HG03575 (cell line): ENCODE results near the gene NEUROD2.
"Not testable (repeated sequence)": the region's sequence is repeated elsewhere in the genome, so short reads cannot be mapped to it uniquely, and the experiment has no call there.

Experiments
- ATAC-seq: cut with Tn5 transposase; IDR thresholded peaks from one replicate; pipeline ENCODE4 v1.9.1; 2021; ENCODE audit not compliant: unreplicated experiment, insufficient number of reproducible peaks, low FRiP score; ENCODE audit errors: extremely low read depth

NEUROD2 gene

DNA sequence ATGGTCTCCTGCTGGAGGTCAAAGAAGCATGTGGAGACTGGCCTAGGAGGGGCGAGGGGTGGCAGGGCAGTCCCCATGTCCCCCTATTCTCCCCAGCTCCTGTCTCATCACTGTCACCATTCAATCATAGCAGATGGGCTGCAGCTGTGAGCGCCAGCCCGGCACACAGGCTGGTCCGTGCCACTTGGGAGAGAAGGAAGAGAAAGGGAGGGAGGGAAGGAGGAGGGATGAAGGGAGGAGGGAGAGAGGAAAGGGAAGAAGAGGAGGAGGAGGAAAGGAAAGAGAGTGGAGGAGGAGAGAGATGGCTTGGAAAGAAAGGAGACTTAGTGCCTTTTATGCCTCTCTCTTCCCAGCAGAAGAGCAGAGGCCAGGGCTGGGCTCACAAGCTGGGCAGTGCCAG lies 12.4 kb downstream of the NEUROD2 start:
- ATAC-seq: no peak

DNA sequence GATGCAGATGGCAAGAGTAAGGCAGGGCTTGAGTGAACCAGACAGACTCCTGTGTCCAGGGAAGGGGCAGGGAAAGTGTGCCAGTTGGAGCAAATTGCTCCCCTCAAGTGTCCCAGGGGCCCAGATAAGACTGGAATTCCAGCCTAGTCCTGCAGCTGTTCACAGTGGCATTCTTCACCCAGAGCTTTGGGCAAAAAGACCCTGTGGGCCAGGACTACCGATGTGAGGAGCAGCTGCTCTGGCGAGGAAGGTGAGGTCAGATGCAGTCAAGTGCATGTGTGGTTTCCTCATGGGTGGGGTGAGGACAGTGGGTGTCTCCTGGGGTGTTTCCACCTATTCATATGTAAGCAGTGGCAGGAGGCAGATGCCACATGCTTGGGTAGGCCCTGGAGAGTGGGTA lies 14.3 kb downstream of the NEUROD2 start:
- no peak for ATAC-seq

DNA sequence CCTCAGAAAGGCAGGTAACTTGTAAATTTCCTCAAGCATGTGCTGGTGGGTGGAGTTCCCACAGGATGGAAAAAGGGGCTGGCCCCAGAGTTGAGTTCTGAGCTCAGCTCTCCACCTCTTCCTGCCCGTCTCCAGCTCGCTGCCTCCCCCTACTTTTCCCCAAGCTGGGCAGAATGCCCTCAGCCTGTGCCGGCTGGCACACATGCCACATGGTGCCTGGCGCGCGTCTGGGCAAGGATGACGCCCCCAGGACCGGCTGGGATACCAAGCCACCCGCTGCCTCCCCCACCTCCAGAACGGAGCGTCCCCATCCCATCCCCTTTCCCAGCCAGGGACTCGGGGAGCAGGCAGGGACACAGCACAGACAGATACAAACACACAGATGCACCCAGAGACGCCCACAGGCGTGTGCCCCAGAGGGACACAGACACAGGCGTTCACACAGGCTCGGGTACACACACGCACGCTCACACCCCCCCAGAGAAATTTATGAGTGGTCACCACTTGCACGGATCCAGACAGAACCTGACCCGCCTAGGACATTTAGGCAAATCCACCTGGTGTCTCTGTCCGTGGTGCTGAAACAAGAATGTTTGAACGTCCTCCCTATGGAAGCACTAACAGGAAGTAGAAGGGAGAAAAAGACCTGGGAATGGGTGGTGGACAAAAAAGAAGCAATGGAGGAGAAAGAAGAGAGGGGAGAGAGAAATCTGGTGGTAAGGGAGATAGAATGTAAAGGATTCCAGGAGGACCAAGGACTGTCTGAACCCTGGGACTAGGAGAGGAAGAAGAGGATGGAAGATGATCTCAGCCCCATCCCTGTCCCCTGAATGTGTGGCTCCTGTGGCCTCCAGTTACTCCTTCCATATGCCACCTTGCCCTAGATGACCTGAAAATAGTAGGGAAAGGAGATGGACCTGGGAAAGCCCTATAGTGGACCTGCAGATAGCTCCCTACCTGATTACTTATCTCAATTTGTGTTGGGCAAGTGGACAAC lies 15.5 kb downstream of the NEUROD2 start:
- no peak for ATAC-seq

DNA sequence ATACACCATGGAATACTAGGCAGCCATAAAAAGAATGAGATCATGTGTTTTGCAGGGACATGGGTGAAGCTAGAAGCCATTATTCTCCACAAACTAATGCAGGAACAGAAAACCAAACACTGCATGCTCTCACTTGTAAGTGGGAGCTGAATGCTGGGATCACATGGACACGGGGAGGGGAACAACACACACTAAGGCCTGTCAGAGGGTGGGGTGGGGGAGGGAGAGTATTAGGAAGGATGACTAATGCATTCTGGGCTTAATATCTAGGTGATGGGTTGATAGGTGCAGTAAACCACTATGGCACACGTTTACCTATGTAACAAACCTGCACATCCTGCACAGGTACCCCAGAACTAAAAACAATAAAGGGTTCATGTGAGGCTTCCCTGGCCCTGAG lies 17.5 kb downstream of the NEUROD2 start:
- ATAC-seq: not testable (repeated sequence)

DNA sequence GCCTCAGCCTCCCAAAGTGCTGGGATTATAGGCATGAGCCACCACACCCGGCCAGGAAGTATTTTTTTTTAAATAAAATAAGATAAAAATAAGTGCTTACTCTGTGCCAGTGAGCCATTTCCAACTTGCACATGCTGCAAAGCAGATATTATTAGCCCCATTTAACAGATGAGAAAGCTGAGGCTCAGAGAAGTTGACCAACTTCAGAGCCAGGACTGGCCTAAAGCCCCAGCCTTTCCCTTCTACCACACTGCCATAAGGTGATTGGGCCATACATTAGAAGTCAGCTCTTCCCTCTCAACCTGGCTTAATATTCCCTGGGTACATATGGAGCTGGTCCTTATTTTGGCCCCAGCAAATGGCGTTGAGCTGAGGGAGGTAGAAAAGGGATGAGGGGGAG lies 25.1 kb downstream of the NEUROD2 start:
- ATAC-seq: no peak

DNA sequence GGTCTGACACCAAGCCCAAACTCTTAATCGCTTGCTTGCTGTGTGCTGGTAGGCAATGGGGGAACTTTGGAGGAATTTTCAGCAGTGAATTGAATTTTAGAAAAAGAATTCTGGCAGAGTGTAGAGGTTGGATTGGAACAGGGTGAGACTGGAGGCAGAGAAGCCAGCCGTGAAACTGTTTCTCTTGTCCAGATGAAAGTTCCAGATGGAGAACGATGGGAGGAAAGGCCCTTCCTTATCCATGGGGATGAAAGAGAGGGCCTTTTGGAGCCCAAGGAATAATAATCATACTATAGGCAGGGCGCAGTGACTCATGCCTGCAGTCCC lies 26.0 kb downstream of the NEUROD2 start:
- ATAC-seq: no peak

DNA sequence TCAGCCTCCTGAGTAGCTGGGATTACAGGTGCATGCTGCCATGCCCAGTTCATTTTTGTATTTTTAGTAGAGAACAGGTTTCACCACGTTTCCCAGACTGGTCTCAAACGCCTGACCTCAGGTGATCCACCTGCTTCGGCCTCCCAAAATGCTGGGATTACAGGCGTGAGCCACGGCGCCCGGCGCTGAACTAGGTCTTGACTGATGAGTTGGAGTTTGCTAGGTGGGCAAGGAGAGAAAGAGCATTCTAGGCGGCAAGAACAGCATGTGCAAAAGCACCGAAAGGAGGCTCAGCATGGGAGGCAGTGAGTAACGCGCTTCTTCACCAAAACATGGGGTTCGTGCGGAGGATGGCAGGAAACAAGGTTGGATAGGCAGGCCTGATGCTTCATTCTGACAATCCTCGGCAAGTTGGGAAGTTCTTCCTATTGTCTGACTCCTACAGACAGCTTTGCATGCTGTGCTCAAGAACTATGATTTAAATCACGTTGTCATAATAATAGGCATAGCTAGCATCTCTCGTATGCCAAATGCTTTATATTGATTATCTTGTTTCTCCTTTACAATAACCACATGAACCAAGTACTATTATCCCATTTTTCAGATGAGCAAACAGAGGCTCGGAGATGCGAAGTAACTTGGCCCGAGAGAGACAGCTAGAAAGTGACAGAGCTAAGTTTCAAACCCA lies 26.5 kb downstream of the NEUROD2 start:
- no peak for ATAC-seq

DNA sequence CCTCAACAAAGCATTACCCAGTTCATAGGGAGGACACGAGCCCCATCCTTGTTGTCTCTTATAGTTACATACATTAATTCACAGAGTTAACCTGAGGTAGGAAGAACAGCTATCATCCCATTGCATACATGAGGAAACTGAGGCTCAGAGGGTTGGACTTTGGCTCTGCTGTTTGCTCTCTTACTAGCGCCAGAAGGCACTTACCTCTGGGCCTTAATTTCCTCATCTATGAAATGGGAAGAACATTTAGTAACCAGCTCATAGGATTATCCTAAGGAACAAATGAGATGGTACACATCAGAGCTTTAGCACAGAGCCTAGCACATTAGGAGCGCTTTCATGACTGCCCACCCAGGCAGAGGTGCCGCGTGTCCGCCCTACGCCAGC lies 27.6 kb downstream of the NEUROD2 start:
- ATAC-seq: no peak

DNA sequence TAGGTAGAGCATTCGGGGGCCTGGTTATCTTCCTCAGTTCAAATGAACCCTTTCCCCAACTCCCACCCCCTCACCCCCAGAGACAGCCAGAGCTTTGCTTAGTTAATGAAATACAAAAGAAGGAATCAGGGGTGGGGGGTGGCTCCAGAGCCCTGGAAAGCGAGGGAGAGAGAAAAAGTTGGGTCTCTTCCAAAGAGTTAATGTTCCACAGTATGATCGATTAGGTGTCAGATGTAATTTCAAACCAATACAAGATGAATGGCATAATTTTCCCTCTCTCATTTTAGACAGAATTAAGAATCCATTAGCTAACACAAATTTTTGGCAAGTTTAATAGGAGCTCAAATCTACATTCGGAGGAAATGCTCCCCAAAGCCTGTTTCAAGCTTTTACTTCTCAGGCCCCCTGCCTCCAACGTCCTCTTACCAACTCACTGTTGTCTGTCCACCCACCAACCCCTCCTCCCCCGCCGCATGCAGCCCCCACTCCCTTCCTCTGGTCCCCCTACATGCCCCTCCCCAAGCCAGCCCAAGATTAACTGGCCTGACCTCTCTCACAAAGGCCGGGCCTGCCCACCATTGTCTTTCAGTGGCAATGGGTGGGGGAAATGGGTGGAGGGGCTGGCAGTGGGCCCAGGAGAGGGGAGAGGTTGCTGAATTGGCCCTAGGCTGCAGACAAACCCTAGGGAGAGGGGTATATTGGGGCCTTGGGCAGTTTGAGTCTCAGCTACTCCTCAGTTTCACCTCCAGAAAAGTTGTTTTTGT lies 28.2 kb downstream of the NEUROD2 start:
- no peak for ATAC-seq

DNA sequence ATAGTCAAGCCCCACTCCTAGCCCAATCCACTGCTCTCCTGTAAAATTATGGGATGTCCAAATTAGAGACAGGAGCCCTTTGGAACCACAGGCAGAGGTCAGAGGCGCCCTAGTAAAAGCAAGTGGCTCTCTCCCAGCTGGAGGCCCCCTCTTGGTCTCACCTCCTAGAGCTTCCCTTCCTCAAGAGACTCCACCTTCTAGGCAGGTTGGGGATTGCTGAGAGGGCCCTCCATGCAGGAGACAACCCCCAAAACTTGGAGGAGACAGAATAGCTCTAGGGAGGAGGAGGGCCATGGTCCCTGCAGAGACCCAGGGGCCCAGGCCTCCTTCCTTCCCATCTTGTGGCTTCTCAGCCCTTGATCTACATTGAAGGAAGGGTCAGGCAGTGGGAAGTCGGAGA lies 29.4 kb downstream of the NEUROD2 start:
- no peak for ATAC-seq

DNA sequence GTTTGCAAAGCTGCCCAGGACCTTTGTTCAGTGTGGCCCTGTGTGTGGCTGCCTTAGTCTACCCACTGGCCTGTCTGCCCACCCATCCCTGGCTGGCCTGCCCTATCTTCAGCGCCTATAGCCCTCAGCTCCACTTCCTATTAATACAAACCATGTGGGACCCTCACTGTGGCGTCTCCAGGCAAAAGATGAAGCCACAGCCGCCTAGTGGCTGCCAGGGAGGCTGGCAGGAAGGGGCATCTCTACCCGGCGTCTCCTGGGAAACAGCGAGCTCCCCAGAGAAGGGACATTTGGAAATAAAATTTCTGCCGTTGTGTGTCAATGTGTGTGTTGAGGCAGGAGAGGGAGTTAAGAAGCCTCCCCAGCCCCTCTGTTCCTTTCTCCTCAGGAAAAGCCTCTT lies 31.5 kb downstream of the NEUROD2 start:
- no peak for ATAC-seq

DNA sequence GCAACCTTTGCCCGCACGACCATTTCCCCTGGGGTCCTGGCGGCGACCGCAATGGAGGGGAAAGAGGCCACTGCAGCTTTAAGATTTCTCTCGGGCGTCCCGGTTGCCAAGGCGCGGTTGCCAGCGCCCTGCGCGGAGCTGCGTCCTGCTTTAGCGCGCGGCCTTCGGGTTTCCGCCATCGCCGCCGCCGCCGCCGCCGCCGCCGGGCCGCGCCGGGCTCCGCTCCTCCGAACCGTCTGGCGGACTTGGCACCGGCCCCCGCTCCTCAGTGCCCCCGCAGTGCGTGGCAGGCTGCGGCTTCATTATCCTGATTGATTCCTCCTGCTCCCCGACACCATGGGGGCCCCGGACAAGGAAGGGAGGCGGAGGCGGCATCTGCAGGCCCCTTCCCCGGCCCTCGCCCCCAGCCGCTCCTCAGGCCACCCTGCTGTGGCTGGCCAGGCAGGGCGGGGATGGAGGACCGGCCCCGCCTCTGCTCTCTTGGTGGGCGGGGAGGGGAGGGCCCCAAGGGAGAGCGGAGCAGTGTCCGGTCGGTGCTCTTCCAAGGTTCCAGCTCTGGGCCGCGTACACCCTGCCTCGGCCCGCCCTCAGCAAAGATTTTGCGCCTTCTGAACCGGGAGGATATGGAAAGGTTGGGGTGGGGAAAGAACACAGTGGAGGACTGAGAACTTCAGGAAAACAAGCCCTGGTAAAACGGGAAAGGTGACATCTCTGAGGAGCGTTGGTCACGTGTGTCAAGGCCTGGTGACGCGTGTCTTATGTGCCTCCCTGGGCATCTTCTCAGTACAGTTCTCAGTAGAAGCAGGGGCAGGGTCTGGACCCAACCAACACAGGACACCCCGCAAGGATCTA lies 34.0 kb downstream of the NEUROD2 start:
- ATAC-seq: no peak

DNA sequence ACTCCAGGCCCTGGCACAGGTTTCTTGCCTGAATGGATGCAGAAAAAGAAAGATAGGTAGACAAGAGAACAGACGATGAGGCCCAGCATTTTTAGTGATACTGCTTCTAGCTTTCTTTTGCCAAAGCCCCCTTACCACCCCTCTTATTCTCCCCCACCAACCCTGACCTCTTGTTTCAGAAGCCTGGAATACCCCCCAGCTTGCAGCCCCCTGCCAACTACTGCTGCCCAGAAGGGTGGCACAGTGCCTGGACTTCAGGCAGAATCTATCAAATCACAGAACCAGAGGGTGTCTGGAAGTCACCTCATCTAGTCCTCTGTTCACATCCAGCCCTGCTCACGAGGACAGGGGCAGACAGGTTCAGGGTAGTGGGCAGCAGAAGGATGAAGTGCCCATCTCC lies 35.6 kb downstream of the NEUROD2 start:
- no peak for ATAC-seq

DNA sequence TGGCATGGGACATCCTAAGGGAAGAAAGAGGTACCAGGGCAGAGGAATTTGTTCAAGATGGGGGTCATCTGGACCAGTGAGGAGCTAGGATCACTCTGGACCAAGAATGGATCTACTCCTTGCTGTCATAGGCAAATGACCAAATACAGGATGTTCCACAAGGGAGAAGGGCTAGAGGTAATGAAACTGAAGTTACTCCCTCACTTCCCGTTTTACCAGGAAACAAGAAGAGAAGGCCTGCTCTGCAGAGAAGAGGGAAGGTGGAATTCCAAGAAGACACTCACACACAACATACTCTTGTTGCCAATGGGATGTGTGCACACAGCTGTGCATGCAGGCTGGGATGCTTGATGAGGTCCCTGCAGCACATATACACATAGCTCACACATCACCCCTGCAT lies 38.6 kb downstream of the NEUROD2 start:
- no peak for ATAC-seq

DNA sequence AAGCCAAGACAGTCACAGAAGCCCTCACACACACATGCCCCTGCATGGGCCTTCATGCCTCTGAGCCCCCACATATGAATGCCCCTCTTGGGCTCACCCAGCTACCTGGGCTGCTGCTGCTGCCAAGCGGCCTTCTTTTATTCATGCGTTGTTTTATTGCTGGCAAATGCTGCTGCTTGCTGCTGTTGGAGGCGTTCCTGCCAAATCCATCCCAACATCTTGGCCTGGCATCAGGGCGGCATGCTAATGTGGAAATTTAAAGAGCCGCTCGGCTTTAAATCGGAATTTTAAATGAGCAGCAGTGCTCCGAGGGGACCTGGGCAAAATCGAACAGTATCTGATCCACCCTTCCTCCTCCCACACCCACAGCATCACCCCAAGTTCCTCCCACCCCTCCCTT lies 39.0 kb downstream of the NEUROD2 start:
- ATAC-seq: no peak

DNA sequence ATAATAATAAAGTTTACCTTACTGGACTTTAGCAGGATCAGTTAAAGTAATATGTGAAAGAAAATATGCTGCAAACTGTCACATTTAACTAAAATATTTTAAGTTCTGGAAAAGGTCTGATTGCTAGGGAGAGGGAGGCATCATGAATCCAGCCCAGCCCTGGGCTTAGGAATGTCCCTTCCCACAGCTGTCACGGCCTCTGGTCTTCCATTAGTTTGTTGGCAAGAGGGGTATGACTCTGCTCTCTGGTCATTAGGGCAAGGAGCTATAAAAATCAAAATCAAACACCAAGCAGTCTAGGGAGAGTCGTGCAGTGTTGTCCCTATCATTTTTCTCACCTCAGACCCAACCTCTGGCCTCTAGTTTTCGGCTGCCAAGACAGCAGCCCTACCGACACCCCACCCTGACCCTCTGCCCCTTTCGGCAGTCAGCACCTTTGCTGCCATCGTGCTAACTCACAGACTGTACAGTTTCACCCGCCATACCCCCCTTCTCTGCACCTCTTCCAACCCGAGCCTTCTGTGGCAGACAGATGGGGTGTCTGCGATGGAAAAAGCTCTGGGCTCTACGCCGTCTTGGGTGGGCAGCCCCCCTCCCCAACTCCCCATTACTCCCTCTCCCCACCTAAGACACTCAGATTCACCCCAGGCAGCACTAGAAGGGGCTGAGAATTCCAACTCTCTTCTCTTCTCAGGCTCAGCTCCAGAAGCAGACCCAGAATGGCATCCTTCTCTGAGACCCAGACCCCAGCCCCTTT lies 41.4 kb downstream of the NEUROD2 start:
- ATAC-seq: no peak

DNA sequence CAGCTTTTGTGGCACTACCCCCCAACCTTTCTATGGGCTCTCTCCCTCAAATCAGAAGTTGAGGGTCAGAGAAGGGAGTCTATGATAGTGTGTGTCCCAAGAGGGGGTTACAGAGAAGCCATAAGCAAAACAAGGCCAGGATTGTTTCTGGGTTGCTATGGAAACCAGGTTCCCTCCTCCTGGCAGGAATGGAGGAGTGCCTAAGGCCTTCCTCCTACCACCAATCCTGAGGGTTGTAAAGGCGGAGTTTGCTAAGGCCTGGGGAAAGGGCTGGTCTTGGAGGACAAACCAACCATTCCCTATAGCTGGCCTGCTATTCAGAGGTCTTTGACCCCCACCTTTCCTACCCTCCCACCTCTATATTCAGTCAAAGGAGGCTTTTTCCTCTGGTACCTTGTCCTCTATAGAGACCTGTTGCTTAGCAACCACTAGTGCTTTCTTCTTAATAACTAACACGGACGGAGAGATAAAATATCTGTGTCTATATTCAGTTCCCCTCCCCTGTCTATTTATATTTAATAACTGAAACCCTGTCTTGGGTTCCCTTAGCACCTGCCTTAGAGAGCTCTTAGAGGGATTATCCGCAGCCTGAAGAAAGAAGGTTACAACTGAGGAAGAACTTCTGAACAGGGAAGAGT lies 43.4 kb downstream of the NEUROD2 start:
- ATAC-seq: no peak

DNA sequence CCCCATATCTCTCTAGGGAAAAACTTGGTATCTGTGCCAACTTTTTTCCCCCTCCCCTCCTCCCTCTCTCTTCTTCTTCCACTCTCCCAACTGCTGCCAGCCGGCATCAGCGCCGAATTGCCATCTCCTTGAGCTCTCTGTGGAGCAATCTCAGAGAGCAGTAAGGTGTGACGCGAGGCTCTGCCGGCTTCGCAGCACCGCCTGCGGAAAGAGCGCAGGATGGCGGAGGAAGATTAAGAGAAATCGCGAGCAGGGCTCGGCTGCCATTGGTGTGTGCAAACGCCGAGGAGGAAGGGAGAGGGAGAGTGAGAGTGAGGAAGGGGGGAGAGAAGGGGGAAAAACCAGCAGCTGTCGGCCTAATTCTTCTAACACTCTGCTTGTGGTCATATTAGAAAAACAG lies 44.2 kb downstream of the NEUROD2 start:
- no peak for ATAC-seq
